Stimulated activated naive CD8-positive, alpha-beta T cell treated with anti-CD3 and anti-CD28 coated beads, Interleukin-15, Interleukin-2, amounts not matched to agents 100 U/mL and 50 U/mL, for 24 hours (primary cell): Measurements from ENCODE around the gene ADK.

Source experiments
- ATAC-seq: fragments of 150-1000 bp; cut with Tn5 transposase; one replicate; pipeline ENCODE4 v1.10.0; 2021
- DNase-seq: peaks from one replicate; pipeline ENCODE4 v3.0.0; 2021

ADK gene

DNA sequence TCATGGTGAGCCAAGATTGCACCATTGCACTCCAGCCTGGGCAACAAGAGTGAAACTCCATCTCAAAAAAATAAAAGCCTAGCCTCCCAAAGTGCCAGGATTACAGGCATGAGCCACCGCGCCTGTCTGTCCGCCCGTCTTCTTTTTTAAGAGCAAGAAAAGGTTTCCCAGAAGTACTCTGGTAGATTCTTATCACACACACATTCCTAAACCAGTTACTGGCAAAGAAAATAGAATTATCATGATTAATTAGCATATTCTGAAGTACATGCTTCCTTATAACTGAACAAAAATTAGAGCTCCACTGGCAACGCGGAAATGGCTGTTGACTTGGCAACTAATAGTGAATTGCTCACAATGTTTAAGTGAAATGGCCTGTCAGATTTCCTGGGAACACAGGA, 87.0 kb downstream of the ADK start:
- no peak for ATAC-seq
- no peak for DNase-seq

DNA sequence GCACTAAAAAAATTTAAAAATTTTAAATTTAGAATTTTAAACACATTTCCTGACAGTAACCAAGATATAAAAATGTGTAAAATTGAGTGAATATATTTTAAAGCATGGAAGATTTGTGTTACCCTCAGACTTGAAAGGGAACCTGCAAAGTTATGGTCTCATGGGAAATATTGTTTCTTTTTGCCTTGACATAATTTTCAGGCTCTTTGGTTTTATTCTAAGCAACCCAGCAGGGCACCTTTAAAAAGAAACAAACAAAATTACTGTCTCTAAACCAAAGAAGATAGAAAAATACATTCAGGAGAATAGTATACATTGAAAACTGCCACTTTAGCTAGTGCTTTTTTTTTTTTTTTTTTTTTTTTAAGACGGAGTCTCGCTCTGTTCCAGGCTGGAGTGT, 87.5 kb downstream of the ADK start:
- no peak for ATAC-seq
- no peak for DNase-seq

DNA sequence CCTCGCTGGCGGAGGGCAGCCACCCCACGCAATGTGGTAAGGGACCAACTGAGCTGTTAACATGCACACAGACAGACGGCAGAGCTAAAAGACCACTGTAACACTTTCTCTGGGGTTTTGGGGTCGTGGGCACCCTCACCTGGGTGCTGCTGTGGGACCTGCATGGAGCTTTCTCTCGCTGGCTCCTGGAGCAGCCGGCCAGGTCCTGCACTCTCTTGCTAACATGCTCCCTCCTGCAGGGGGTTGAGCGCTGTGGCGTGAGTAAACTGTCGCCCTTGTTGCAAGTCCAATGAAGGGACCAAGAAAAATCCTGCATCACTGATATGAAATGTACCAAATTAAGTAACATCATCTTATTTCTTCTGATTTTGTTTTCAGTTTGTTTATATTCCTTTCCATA, 92.0 kb downstream of the ADK start:
- ATAC-seq = no peak

DNA sequence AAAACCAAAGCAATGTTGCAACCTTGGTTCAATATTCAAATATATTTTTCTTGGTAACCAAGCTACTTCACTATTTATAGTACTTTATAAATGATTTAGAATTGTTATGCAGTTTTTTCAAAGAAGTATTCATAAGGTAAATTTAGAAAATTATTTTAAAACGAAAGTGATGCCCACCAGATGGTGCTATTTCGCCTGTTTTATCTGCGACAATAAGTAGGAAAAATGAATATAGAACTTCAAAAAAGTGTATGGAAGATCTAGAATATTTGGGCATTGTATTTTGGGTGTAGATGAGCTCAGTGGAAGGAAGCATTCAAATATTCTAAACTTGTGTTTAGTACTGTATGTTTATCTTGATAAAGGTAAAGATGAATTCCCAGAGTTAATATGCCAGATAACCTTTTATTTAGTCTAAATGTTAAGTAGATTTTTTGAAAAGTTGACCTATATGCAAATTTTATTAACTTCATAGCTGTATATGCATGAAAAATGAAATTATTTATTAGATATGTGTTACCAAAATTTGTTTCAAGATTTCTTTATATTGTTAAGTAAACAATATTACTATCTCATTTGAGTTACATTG, 93.2 kb downstream of the ADK start:
- ATAC-seq (no peak), DNase-seq (no peak)

More for the DNA sequence above, 92.0 kb downstream of the ADK start:
- no peak for DNase-seq

DNA sequence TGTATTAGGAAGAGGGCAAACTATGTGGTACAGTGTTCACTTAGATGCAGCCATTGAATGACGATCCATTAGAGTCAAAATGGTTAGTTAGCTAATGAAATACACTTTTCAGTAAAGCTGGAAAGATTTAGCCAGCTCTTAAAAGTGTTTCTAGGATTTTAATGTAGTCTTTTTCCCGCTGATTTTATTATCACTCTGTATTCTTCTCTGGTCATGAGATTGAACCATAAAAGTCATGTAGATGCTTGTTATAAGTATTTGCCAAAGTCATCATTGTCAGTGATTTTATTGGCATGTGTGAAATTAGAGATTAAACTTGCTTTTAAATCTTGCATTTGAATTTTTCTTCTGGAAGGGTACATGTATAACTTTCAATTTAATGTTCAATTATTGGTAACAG, 93.8 kb downstream of the ADK start:
- ATAC-seq (no peak), DNase-seq (no peak)

DNA sequence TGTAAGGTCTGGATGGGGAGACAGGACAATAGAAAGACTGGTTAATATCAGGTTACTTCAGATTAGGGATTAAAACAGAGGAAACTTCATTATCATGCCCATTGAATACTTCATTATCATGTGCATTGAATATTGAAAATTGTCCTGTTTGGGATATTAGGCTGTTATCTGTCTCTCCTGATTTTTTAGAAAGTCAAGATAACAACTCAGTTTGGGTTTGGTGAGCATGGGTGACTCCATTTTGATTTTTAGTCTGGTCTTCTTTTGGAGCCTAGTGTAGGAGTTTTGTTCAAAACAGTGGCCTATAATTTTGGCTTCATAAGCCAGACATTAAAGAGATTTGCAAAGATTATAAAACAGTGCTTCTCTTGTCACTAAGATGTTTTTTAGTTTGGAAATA, 95.5 kb downstream of the ADK start:
- DNase-seq (no peak), ATAC-seq (no peak)

DNA sequence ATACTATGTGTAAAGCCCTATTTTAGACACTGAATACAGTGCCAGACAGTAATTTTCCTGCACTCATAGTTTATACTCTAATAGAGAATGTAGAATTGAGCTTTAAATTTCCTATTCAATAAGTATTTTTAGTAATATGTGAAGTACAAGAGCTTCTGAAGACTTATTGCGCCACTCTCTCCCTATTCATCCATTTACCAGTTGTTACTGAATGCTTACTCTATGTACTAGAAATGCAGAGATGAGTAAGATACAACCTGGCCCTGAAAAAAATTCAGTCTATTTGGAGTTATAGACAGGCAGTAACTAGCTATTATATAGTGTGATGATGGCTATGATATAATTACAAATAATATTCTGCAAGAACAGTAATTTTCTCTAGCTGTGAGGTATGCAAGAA, 98.8 kb downstream of the ADK start:
- ATAC-seq (no peak), DNase-seq (no peak)

DNA sequence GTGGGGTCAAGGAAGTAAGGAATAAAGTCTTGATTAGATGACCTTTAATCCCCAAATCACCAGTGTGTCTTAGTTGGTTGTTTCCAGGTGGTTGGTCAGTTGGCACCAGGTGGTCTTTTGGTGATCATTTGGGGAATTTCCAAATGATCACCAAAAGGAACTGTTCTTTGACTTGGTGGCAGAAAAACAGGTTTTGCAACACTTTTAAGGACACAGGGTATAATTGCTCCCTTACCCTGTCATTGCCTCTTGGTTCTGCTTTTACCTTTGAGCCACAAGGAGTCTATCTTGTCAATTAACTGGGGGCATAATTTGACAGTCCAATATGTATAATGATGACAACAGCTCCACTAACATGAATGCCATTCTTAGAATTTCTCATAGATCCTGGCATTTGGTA, 104.2 kb downstream of the ADK start:
- ATAC-seq = no peak
- DNase-seq = no peak

DNA sequence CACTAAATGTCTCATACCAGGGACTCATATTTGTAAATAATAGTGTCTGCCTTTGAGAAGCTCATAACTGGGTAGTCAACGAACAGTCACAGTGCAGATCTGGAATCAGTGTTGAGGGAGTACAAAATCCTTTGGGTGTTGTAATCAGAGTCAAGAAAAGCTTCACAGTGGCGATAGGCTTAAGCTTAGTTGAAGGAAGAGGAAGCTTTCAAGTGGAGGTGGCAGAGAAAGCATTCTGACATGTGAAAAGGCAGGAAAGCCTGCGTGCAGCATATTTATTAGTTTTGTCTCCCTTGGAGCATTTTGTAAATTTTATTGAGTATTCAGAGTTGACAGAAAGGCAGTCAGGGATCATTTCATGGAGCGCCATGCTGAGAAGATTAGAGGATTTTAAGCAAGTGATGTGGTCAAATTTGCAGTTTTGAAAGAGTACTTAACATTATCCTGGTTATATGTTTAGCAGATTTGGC, 104.9 kb downstream of the ADK start:
- DNase-seq = no peak

DNA sequence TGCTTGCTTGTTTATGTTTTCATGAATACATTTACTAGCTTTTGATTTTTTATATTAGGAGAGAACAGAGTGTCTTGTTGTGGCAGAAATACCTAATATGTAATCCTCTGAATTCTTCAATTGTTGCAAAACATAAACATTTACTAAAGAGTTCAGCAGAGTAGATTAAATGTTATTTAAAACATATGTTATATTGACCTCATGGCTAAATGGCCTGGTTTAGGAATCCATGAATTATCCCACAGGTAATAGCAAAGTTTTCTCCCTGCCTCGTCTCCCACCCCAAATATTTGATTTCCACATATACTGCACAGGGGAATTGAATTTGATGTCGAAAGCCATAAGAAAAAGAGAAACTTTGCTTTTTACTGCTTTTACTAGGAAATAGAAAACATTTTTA, 111.8 kb downstream of the ADK start:
- DNase-seq (no peak), ATAC-seq (no peak)

More for the DNA sequence above, 104.9 kb downstream of the ADK start:
- no peak for ATAC-seq

DNA sequence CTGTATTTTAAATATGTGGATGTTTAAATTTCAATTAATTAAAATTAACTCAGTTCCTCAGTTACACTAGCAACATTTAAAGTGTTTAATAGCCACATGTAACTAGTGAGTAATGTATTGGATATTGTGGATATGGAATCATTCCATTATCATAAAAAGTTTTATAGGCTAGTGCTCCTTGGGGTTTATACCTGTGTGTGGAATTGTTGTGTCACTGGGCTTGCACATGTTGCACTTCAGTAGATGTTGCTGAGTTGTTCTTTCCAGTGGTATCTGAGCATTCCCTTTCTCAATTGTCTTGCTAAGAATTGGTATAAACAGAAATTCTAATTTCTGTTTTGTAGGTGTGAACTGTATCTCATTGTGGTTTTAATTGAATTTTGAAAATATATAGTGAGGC, 113.0 kb downstream of the ADK start:
- DNase-seq (no peak), ATAC-seq (peak; percentile 60)

DNA sequence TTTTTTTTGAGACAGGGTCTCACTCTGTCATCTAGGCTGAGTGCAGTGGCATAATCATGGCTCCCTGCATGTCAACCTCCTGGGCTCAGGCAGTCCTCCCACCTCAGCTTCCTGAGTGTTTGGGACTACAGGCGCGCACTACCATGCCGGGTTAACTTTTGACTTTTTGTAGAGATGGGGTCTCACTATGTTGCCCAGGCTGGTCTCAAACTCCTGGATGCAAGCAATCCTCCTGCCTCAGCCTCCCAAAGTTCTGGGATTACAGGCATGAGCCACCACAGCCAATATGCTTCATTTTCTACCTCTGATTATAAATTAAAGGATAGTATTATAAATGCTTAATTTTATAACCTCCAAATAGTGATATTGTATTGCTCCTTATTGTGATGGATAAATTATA, 121.3 kb downstream of the ADK start:
- ATAC-seq (no peak), DNase-seq (no peak)

DNA sequence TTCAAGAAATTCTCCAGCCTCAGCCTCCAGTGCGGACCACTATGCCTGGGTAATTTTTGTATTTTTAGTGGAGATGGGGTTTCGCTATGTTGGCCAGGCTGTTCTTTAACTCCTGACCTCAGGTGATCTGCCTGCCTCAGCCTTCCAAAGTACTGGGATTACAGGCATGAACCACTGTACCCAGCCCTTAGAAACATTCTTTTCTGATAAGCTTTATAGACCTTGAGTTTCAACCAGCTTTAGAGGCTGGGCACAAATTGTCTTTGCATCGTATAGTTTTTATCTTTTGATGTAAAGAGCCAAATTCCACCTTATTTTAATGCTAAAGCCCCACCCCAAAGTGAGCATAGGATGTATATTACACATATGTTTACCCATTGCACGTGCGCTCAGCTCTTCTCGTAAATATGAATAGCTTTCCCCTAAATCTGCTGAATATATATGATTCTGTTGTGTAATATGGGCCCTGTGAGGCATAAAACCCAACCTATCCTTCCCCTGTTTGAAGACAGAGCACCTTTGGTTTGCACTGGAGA, 124.8 kb downstream of the ADK start:
- DNase-seq (no peak), ATAC-seq (no peak)

DNA sequence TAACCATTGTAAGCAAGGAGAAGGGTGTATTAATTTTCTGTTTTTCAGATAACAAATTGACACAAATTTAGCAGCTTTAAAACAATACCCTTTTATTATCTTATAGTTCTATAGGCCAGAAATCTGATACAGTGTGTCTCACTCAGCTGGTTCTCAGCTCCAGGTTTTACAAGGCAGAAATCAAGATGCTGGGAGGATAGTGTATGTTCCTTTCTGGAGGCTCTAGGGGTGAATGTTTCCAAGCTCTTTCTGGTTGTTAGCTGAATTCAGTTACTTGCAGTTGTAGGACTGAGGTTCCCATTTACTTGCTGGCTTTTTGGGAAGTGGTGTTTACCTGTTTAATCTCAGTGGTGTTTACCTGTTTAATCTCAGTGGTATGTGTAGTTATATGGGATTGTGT, 125.4 kb downstream of the ADK start:
- ATAC-seq (no peak), DNase-seq (no peak)

DNA sequence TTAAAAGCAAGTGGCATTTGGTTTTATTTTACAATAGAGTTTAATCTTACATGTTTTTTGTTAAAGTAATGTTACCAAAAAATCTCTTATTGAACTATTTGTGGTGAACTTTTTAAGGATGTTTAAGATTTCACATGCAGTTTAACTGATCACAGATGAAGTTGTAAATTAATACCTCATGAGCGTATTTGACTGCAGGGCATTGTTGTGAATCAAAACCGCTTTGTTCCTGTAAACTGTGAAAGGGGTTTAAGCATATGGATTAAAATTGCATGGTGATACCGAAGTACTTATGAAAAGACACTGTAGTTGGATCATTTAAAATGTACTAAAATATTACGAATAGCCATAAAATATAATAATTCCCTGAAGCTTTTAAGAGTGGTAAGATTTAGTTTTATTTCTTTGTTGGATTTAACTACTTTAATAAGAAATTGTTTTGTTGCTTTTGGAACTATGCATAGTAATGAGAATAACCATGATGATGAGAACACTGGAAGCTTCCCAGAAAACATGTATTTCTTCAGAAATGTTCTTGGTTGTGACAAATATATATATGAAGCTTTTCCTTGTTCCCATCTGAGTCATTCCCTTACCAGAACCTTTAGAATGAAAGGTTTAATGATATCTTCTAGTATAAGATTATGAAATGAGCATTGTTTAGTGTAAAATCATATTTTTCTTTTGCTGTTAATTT, 131.3 kb downstream of the ADK start:
- DNase-seq = no peak
- ATAC-seq = no peak

DNA sequence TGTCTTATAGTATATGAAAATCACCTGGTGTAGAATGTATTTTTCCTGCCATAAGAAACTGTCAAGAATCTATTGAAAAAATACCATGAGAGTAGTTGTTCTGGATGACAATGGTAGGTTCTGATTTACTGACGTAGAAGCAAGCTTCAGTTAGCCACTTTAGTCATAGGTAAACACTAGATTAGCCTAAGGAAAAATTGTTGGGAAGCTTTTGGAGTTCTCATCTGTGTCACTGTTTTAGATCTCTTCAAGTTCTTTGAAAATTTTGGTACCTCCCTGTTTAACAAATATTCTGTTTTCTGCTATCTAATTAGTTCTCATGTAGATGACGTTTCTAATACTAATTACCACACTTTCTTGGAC, 131.8 kb downstream of the ADK start:
- no peak for ATAC-seq
- no peak for DNase-seq

DNA sequence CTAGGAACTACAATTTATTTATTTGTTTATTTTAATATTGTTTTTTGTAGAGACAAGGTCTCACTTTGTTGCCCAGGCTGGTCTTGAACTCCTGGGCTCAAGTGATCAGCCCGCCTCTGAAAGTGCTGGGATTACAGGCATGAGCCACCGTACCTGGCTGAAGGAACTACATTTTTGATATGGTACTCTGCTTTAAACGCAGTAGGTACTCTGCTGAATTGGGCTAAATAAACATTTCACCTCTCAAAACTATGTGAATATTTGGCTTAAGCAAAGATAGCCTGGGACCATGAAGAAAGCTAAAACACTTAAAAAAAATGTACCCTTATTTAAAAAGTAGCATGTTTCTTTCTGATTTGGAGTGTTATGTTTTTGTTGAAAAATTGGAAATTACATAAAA, 138.2 kb downstream of the ADK start:
- DNase-seq = no peak
- no peak for ATAC-seq

DNA sequence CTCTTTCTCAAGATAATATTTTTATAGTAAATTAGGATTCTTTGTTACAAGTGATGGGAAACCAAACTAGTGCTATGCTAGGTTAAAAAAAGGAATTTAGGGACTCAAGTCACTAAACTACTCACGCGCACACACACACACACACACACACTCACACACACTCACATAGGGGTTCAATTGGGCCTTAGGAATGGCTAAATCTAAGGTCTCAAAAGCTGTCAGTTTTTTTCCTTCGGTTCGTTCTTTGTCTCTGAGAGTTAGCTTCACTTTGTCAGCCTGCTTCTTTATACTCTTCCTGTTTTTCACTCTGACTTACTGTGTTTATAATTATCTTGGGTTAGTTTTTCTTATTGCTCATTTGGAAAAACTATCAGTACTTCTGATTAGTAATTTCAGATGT, 138.9 kb downstream of the ADK start:
- ATAC-seq (no peak), DNase-seq (no peak)

DNA sequence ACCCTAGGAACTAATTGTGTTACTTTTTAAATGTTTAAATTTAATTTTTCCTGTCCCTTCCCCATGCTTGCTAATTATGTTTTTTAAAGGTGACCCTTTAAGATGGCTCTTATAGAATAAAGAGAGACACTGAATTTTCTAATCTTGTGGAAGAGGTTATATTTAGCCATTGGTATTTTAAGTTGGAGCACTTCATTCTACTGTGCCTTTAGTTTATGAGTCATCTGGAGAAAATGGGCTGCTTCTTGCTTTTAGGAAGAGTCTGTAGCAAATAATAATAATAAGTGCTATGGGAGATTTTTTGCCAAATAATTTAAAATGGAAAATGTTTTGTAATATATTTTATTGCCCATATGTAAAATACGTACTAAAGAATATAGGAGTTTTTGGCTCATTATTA, 139.7 kb downstream of the ADK start:
- DNase-seq (no peak), ATAC-seq (no peak)

DNA sequence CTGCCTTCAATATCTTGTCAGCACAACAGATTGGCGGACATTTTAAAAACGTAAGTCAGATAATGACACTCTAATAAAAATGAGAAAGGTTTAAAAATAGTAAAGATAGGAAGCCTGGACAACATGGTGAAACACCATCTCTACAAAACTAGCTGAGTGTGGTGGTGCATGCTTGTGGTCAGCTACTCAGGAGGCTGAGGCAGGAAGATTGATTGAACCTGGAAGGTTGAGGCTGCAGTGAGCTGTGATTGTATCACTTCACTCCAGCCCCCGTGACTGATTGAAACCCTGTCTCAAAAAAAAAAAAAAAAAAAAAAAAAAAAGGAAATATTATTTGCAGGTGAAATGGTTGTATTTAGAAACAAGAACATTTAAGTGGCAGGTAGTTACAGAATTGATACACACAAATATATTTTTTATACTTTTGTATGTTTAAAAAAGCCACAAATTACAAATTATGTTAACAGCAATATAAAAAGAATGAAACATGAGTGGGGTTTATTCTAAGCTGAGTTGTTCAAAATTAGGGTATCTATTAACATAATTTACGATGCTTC, 141.9 kb downstream of the ADK start:
- ATAC-seq = no peak
- DNase-seq = no peak

DNA sequence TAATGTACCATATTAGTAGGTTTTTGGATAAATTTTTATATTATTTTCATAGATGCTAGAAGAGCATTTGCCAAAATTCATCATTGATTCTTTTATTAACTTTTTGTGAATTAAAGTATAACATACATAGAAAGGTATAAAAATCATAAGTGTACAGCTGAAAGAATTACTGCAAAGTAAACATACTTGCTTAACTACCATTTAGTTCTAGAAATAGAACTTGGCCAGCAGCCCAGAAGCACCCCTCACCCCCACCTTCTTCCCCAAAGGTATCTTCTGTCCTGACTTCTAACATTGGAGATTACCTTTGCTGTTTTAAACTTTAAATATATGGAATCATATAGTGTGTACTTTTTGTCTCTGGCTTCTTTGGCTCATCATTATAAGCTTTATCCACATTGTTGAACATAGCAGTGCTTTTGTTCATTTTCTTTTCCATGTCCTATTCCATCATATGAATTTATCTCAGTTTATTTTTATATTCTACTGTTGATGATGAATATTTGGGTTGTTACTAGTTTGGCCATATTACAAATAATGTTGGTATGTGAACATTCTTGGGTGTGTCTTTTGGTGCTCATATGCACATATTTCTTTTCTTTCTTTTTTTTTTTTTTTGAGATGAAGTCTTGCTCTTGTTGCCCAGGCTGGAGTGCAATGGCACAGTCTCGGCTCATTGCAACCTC, 142.8 kb downstream of the ADK start:
- no peak for ATAC-seq
- DNase-seq = no peak

DNA sequence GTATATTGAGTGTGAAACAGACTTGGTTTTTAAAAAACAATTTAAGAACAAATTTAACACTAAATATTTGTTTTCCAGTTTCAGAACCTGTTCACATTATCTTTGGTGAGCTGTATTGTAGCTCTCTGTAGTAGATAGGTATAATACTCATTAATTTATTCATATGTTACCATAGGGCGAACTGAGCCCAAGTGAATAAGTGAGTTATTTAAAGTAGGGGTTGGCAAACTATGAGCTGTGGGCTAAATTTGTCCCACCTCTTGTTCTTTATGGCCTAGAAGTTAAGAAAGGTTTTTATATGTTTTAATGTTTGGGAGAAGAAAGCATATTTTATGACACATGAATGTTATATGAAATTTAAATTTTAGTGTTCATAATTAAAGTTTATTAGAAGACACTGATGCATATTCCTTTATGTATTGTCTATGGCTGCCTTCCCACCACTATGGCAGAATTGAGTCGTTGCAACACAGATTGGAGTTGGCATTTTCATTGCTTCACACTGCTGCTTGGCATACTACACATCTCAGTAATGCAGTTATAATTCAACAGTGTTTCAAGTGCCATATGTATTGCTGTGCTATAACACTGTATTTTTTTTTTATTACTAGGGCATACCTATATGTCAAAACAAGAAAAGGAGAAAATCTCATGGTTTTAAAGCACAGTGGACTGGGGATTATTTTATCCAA, 146.5 kb downstream of the ADK start:
- DNase-seq = no peak
- no peak for ATAC-seq
